ENCODE results near the gene RAB27A.

DNA sequence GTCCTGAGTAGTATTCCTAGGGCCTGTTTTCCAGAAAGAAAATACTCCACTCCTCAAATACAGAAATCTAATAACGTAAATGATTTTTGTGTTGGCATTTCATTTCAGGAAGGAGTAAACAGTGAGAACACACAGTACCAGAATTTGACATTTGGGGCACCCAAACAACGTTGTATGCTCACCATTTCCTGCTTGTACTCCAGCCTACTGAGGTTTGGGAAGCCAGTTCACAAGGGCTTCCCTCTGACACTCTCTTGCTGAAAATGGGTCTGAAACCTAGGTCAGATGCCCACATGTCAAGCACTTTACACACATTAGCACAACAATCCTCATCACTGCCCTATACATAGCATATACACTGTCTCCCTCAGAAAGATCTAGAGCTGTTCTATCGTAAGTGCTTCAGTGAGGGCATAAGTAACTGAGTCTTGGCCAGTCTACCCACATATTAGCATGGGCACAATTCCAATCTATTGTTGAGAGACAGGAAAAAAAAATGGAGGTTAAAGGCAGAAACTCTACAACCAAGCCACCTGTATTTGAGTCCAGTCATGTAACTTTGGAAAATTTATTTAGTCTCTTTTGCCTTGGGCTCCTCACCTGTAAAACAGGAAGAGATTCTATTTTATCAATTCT lies 49.4 kb downstream of the RAB27A start:
- TF ChIP-seq, protein P1, sequence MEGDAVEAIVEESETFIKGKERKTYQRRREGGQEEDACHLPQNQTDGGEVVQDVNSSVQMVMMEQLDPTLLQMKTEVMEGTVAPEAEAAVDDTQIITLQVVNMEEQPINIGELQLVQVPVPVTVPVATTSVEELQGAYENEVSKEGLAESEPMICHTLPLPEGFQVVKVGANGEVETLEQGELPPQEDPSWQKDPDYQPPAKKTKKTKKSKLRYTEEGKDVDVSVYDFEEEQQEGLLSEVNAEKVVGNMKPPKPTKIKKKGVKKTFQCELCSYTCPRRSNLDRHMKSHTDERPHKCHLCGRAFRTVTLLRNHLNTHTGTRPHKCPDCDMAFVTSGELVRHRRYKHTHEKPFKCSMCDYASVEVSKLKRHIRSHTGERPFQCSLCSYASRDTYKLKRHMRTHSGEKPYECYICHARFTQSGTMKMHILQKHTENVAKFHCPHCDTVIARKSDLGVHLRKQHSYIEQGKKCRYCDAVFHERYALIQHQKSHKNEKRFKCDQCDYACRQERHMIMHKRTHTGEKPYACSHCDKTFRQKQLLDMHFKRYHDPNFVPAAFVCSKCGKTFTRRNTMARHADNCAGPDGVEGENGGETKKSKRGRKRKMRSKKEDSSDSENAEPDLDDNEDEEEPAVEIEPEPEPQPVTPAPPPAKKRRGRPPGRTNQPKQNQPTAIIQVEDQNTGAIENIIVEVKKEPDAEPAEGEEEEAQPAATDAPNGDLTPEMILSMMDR (IDR thresholded peaks at IDR 0.05): no peak
- TF ChIP-seq, protein P2, sequence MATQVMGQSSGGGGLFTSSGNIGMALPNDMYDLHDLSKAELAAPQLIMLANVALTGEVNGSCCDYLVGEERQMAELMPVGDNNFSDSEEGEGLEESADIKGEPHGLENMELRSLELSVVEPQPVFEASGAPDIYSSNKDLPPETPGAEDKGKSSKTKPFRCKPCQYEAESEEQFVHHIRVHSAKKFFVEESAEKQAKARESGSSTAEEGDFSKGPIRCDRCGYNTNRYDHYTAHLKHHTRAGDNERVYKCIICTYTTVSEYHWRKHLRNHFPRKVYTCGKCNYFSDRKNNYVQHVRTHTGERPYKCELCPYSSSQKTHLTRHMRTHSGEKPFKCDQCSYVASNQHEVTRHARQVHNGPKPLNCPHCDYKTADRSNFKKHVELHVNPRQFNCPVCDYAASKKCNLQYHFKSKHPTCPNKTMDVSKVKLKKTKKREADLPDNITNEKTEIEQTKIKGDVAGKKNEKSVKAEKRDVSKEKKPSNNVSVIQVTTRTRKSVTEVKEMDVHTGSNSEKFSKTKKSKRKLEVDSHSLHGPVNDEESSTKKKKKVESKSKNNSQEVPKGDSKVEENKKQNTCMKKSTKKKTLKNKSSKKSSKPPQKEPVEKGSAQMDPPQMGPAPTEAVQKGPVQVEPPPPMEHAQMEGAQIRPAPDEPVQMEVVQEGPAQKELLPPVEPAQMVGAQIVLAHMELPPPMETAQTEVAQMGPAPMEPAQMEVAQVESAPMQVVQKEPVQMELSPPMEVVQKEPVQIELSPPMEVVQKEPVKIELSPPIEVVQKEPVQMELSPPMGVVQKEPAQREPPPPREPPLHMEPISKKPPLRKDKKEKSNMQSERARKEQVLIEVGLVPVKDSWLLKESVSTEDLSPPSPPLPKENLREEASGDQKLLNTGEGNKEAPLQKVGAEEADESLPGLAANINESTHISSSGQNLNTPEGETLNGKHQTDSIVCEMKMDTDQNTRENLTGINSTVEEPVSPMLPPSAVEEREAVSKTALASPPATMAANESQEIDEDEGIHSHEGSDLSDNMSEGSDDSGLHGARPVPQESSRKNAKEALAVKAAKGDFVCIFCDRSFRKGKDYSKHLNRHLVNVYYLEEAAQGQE (IDR thresholded peaks at IDR 0.05; ENCODE audit: insufficient read depth in 1 of 2, low read depth in 2 of 2, low read length in 1 of 2): no peak
